ENCODE data around the gene SH3PXD2A.

The SH3PXD2A gene

DNA sequence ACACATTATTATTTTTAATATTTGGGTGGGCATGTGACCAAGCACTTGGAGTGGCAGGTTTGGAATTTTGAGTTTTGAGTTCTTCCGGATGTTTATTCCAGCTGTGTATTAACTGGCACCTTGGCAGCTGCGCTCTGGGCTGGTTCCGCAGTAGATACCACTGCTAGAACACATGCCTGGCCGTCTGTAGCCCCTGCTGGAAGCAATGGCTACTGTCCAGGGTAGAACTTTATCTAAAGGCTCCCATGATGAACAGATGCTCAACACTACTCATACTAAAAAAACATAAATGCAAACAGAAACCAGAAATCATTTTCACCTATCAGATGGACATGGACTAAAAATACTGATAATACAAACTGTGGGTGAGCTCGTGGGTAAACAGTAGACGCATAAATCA, 19.4 kb upstream of the SH3PXD2A start:
- H3K9ac ChIP-seq (ENCODE audit: low read length): no peak overlapping the region
- no peak overlapping the region for H3K4me3 ChIP-seq (ENCODE audit: low read depth in 1 of 2, low read length in 2 of 2)
- H3K27me3 ChIP-seq (ENCODE audit: control insufficient read depth in 1 of 2, insufficient read depth in 2 of 2, low read length in 2 of 2): no peaks in the 10 kb centered on the region
- peaks cover 16% of the 10 kb centered on the region for H3K36me3 ChIP-seq (ENCODE audit: insufficient read depth, low read length)
- no peaks in the 10 kb centered on the region for H3K4me1 ChIP-seq (ENCODE audit: insufficient read depth, low read length)
- H3K27ac ChIP-seq (ENCODE audit: low read depth, low read length): no peak overlapping the region
- no peaks in the 10 kb centered on the region for H3K9me3 ChIP-seq (ENCODE audit: low read length)

DNA sequence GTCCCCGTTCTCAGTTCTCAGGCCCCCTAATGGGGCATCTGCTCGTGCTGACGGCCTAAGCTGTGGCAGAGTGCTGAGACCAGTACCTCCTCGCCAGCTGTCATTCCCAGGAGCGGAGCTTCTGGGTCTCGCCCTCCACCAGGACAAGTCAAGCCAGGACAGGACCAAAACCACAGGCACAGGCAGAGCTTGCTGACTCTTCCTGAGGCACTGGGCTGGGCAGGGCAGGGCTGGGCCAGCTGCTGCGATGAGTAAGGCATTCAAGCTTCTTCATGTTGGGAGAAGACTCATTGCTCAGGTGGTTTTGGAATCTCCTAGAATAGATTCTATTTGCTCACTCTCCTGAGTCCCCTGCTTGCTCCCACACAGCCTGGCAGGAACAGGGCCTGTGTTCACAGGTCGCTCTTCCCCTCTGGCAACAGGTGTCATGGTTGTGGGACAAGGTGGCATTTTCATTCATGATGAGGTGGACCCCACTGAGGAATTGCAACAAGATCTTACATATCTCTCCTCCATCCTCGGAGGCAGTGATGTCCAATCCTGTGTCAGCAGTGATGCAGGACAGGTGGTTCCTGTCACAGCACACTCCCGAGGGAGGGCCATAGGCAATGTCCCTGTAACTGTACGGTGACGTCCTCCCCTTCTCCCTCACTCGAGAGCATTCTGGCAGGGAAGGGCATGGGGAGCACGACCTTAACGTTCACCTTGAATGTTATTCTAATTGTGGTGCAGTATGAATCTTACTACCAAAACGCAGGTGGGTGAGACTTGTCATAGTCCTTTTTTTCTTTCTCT, 17.0 kb upstream of the SH3PXD2A start:
- H3K9ac ChIP-seq (ENCODE audit: low read length): no peak overlapping the region
- H3K9me3 ChIP-seq (ENCODE audit: low read length): no peaks in the 10 kb centered on the region
- no peak overlapping the region for H3K4me3 ChIP-seq (ENCODE audit: low read depth in 1 of 2, low read length in 2 of 2)
- H3K27ac ChIP-seq (ENCODE audit: low read depth, low read length): no peak overlapping the region
- no peaks in the 10 kb centered on the region for H3K4me1 ChIP-seq (ENCODE audit: insufficient read depth, low read length)
- H3K27me3 ChIP-seq (ENCODE audit: control insufficient read depth in 1 of 2, insufficient read depth in 2 of 2, low read length in 2 of 2): no peaks in the 10 kb centered on the region
- H3K36me3 ChIP-seq (ENCODE audit: insufficient read depth, low read length): no peaks in the 10 kb centered on the region

DNA sequence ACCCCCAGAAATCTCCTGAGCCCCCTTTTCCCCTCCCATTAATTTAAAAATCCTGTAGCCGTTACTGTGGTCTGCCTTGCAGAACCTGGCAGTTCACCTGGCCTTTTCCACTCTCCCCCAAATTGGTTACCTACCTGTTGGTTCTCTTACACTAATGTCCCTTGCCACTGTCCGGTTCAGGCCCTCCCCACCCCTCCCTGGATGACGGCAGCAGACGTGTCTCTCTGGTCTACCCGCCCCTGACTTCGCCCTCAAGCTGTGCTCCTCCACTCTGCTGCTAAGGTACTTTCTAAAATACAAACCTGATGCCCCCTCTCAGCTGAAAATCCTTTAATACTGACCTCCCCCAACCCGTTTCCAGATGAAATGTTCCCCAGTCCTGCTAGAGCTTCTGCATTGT, 15.6 kb upstream of the SH3PXD2A start:
- Histone ChIP-seq H3K27me3 (ENCODE audit: control insufficient read depth in 1 of 2, insufficient read depth in 2 of 2, low read length in 2 of 2) (no peaks in the 10 kb centered on the region), H3K9me3 (ENCODE audit: low read length) (no peaks in the 10 kb centered on the region), H3K4me3 (ENCODE audit: low read depth in 1 of 2, low read length in 2 of 2) (no peak overlapping the region), H3K4me1 (ENCODE audit: insufficient read depth, low read length) (no peaks in the 10 kb centered on the region), H3K27ac (ENCODE audit: low read depth, low read length) (no peak overlapping the region), H3K9ac (ENCODE audit: low read length) (no peak overlapping the region), H3K36me3 (ENCODE audit: insufficient read depth, low read length) (no peaks in the 10 kb centered on the region)

DNA sequence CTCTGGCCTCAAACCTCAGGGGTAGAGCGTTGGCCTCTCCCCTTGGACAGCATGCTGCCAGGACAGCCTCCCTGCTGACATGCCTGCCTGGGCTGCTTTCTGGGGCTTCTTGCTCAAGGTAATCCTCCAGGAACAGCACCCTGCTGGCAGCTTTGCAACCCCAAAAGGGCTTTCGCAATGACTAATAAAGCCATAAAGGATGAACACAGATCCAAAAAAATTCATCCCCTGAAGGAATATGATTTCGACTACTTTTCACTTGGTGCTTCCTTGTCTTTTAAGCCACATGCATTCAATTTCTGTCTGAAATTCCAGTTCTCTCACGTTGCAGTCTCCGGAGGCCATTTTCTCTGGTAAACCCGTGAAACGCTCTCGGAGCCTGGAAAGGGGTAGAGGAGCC, 15.1 kb upstream of the SH3PXD2A start:
- Histone ChIP-seq H3K27ac (ENCODE audit: low read depth, low read length) (no peak overlapping the region), H3K4me1 (ENCODE audit: insufficient read depth, low read length) (no peaks in the 10 kb centered on the region), H3K9me3 (ENCODE audit: low read length) (no peaks in the 10 kb centered on the region), H3K4me3 (ENCODE audit: low read depth in 1 of 2, low read length in 2 of 2) (no peak overlapping the region), H3K27me3 (ENCODE audit: control insufficient read depth in 1 of 2, insufficient read depth in 2 of 2, low read length in 2 of 2) (no peaks in the 10 kb centered on the region), H3K9ac (ENCODE audit: low read length) (no peak overlapping the region), H3K36me3 (ENCODE audit: insufficient read depth, low read length) (no peaks in the 10 kb centered on the region)

DNA sequence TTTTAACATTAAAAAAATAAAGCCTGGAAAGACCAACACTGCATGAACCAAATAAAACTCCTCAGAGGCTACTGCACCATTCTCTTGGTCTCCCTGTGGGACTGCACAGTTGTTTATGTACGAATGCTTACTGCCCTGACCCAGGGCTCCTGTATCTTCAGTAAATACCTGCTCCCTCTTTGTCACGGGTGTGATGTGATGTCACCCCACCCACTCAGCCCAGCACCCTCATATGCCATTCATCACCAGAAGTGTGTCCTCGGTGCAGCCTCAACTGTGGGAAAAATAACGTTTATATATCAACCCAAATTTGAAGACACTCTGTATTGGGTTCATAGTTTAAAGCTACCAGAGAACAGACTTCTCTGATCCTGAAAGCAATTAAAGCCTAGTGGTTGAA, 14.0 kb upstream of the SH3PXD2A start:
- no peak overlapping the region for H3K27ac ChIP-seq (ENCODE audit: low read depth, low read length)
- H3K4me1 ChIP-seq (ENCODE audit: insufficient read depth, low read length): no peaks in the 10 kb centered on the region
- no peaks in the 10 kb centered on the region for H3K27me3 ChIP-seq (ENCODE audit: control insufficient read depth in 1 of 2, insufficient read depth in 2 of 2, low read length in 2 of 2)
- no peak overlapping the region for H3K9ac ChIP-seq (ENCODE audit: low read length)
- no peaks in the 10 kb centered on the region for H3K9me3 ChIP-seq (ENCODE audit: low read length)
- no peak overlapping the region for H3K4me3 ChIP-seq (ENCODE audit: low read depth in 1 of 2, low read length in 2 of 2)
- no peaks in the 10 kb centered on the region for H3K36me3 ChIP-seq (ENCODE audit: insufficient read depth, low read length)

DNA sequence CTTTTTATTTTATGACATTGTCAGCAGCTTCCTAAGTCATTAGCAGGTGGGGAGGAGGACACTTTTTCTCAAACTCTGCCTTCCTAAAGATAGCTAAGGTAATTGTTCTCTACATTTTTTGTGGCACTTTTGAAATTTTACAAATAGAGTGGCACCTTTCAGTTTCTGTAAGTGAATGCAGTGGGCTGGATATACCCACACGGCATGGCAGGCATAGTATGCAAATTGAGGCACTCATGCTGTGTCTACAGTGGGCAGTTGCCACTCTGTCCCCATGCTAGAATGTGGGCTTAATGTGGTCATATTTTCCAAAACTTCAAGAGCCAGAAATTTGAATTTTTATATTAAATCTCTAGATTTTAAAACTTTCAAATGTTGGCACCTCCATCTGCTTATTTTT, 12.8 kb upstream of the SH3PXD2A start:
- H3K4me1 ChIP-seq (ENCODE audit: insufficient read depth, low read length): no peaks in the 10 kb centered on the region
- H3K36me3 ChIP-seq (ENCODE audit: insufficient read depth, low read length): no peaks in the 10 kb centered on the region
- H3K27me3 ChIP-seq (ENCODE audit: control insufficient read depth in 1 of 2, insufficient read depth in 2 of 2, low read length in 2 of 2): no peaks in the 10 kb centered on the region
- H3K4me3 ChIP-seq (ENCODE audit: low read depth in 1 of 2, low read length in 2 of 2): no peak overlapping the region
- H3K9ac ChIP-seq (ENCODE audit: low read length): no peak overlapping the region
- no peak overlapping the region for H3K27ac ChIP-seq (ENCODE audit: low read depth, low read length)
- no peaks in the 10 kb centered on the region for H3K9me3 ChIP-seq (ENCODE audit: low read length)

DNA sequence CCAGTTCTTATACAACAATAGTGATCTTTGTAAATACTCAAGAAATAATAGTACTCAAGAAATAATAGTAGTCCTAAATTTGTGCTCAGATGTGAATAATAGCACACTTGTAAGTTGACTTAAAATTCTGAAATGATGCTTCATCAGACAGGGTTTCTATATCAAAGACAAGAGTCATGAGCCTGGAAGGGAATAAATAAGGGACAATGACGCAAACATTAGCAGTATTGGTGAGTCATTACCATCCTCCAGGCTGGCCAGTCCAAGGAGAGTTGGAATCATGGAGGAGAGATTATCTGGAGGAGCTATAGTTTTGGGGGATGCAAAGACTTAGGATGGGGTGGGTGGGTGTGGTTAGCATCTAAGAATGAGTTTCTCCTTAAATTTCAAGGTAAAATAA, 6.1 kb upstream of the SH3PXD2A start:
- H3K36me3 ChIP-seq (ENCODE audit: insufficient read depth, low read length): no peaks in the 10 kb centered on the region
- no peak overlapping the region for H3K27ac ChIP-seq (ENCODE audit: low read depth, low read length)
- no peak overlapping the region for H3K4me3 ChIP-seq (ENCODE audit: low read depth in 1 of 2, low read length in 2 of 2)
- no peaks in the 10 kb centered on the region for H3K9me3 ChIP-seq (ENCODE audit: low read length)
- peaks cover 6% of the 10 kb centered on the region for H3K4me1 ChIP-seq (ENCODE audit: insufficient read depth, low read length)
- no peaks in the 10 kb centered on the region for H3K27me3 ChIP-seq (ENCODE audit: control insufficient read depth in 1 of 2, insufficient read depth in 2 of 2, low read length in 2 of 2)
- H3K9ac ChIP-seq (ENCODE audit: low read length): no peak overlapping the region

DNA sequence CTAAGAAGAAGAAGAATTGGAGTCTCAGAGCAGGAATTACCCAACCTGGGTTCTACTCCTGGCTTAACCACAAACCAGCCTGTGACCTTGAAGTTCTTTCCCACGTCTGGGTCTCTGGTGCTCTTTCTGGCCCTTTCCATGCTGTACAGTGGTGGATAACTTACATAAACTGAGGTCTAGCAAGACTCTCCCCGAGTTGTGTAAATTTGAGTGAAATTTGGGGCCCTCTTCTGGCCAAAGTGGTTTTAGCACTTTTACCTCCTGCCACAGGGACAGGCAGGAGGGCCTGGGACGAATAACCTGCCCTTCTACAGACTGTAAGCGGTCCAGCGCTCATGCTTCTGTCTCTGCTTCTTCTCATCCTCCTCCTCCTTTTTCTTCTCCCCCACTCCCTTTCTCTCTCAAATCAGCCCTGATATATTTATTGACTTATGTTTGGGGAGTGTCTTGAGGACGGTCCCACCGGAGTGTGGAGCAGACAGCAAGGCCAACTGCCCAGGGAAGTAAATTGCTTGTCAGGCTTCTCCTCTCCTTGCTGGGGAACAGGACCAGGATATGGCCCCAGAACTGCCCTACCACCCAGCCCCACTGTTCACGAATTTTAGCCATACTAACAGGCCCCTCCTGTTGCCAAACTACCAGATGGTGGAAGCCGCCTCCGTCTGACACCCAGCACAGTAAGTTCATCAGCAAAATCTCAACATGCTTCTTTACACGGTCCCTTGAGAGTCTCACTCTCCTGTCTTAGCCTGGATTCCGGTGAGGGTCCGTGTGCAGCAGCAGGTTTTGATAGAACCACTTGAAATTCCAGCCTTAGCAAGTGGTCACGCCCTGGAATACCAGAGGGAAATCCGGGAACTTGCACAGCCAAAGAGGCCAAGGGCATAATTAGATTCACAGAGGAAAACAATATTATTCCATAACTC, 4.0 kb upstream of the SH3PXD2A start:
- no peak overlapping the region for H3K4me3 ChIP-seq (ENCODE audit: low read depth in 1 of 2, low read length in 2 of 2)
- H3K27me3 ChIP-seq (ENCODE audit: control insufficient read depth in 1 of 2, insufficient read depth in 2 of 2, low read length in 2 of 2): no peaks in the 10 kb centered on the region
- H3K36me3 ChIP-seq (ENCODE audit: insufficient read depth, low read length): no peaks in the 10 kb centered on the region
- no peak overlapping the region for H3K27ac ChIP-seq (ENCODE audit: low read depth, low read length)
- H3K9ac ChIP-seq (ENCODE audit: low read length): no peak overlapping the region
- H3K4me1 ChIP-seq (ENCODE audit: insufficient read depth, low read length): peaks cover 14% of the 10 kb centered on the region
- H3K9me3 ChIP-seq (ENCODE audit: low read length): no peaks in the 10 kb centered on the region

DNA sequence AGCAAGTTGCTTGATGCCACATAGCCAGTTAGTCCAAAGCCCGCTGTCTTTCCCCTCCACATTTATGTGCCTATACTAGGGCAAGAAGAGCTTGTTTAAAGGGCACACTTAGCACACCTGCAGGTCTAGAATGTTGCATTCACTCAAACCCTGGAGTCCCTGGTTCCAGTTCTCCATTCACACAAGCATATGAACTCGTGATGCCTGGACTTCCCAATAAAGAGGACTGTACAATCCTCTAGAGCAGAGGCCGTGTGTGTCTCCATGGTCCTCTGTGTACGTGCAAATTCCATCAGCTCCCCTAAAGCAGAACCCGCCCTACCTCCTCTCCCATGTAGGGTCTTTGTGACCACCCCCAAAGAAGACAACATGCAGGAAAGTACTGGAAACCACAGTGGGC, 3.0 kb upstream of the SH3PXD2A start:
- Histone ChIP-seq H3K9me3 (ENCODE audit: low read length) (no peaks in the 10 kb centered on the region), H3K4me3 (ENCODE audit: low read depth in 1 of 2, low read length in 2 of 2) (no peak overlapping the region), H3K9ac (ENCODE audit: low read length) (no peak overlapping the region), H3K27me3 (ENCODE audit: control insufficient read depth in 1 of 2, insufficient read depth in 2 of 2, low read length in 2 of 2) (no peaks in the 10 kb centered on the region), H3K36me3 (ENCODE audit: insufficient read depth, low read length) (no peaks in the 10 kb centered on the region), H3K27ac (ENCODE audit: low read depth, low read length) (no peak overlapping the region), H3K4me1 (ENCODE audit: insufficient read depth, low read length) (peaks cover 24% of the 10 kb centered on the region)

DNA sequence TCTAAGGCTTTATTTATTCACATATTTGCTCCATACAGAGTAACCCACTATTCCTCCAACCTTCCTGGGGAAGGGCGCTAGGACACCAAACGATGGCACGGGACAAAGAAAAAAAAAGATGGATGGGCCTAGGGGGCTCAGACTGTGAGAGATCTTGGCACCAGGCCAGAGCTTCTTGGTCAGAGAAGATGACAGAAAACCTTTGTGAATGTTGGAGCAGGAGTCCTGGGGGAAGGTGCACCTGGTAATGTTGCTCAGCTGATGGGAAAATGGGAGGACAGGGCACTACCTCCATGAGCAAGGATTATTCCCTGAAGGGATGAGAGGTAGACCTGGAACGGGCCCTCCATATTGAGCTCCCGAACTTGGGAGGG, 1.4 kb upstream of the SH3PXD2A start:
- Histone ChIP-seq H3K9ac (ENCODE audit: low read length) (no peak overlapping the region), H3K27ac (ENCODE audit: low read depth, low read length) (no peak overlapping the region), H3K27me3 (ENCODE audit: control insufficient read depth in 1 of 2, insufficient read depth in 2 of 2, low read length in 2 of 2) (no peaks in the 10 kb centered on the region), H3K4me3 (ENCODE audit: low read depth in 1 of 2, low read length in 2 of 2) (no peak overlapping the region), H3K4me1 (ENCODE audit: insufficient read depth, low read length) (peaks cover 40% of the 10 kb centered on the region), H3K36me3 (ENCODE audit: insufficient read depth, low read length) (no peaks in the 10 kb centered on the region), H3K9me3 (ENCODE audit: low read length) (no peaks in the 10 kb centered on the region)

DNA sequence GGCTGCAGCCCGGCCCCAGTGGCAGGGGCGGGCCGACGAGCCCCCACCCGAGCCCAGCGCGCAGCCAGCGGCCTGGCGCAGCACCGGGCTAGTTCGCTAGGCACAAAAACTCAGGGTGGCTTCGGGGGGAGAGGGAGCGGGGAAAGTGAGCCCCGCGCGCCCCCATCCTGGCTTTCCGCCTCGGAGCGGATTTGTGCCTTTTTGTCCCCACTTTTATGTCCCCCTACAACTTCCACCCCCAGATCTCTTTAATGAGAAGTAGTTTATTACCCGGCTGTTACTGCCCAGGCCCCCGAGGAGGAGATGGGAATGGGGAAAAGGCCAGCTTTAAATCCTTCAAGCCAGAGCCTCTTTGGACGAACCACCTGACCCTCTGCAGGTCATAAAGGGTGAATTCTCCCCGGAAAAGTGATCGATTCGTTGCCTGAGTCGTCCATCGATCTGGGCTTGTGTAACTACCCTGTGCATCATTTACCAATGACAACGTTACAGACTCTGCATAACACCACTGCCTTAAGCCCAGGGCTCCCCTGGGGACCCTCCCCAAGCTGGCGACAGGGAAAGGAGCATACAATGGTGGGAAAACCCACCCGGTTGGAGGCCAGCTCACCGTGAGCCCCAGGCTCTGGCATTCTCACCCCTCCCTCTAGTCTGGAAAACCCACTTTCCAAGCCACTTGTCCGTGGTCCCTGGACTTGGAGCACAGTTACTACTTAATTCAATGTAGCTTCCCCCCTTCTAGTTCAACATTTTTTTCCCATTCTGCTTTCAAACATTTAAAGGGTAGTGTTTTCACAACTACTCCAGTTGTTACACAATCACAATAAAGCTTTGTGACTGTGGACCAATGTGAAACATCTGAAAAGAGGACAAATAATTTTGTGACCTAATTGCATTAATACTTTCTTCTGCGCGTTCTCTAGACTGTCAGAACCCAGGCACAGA, 748 bp upstream of the SH3PXD2A start:
- Histone ChIP-seq H3K27ac (ENCODE audit: low read depth, low read length) (peak overlapping the region; percentile 45), H3K4me1 (ENCODE audit: insufficient read depth, low read length) (peaks cover 47% of the 10 kb centered on the region), H3K9ac (ENCODE audit: low read length) (no peak overlapping the region), H3K27me3 (ENCODE audit: control insufficient read depth in 1 of 2, insufficient read depth in 2 of 2, low read length in 2 of 2) (no peaks in the 10 kb centered on the region), H3K4me3 (ENCODE audit: low read depth in 1 of 2, low read length in 2 of 2) (peak overlapping the region; percentile 30 to 51), H3K9me3 (ENCODE audit: low read length) (no peaks in the 10 kb centered on the region), H3K36me3 (ENCODE audit: insufficient read depth, low read length) (no peaks in the 10 kb centered on the region)

All from muscle layer of colon (tissue), 2 donors.